GM18498 (cell line): ENCODE results near the gene TMEM229B.
"Not testable (repeated sequence)": the region's sequence is repeated elsewhere in the genome, so short reads cannot be mapped to it uniquely, and the experiment has no call there.

Experiments
- ATAC-seq: cut with Tn5 transposase; IDR thresholded peaks from one replicate; pipeline ENCODE4 v1.9.1; 2021; ENCODE audit warnings: mild to moderate bottlenecking, moderate library complexity; ENCODE audit not compliant: unreplicated experiment

The TMEM229B gene

GRCh38 chr14:67459336-67459735 is 29.2 kb downstream of the TMEM229B start:
- no peak for ATAC-seq

- ATAC-seq = no peak
Measured at GRCh38 chr14:67457782-67458181, 30.7 kb downstream of the TMEM229B start.

GRCh38 chr14:67456732-67457131 is 31.8 kb downstream of the TMEM229B start:
- ATAC-seq = no peak

- ATAC-seq = no peak
Measured at GRCh38 chr14:67453575-67454300, 34.8 kb downstream of the TMEM229B start.

- ATAC-seq = not testable (repeated sequence)
Measured at GRCh38 chr14:67451667-67452066, 36.9 kb downstream of the TMEM229B start.

GRCh38 chr14:67449096-67449495 is 39.4 kb downstream of the TMEM229B start:
- ATAC-seq = no peak

- no peak for ATAC-seq
Measured at GRCh38 chr14:67447033-67447381, 41.5 kb downstream of the TMEM229B start.

- no peak for ATAC-seq
Measured at GRCh38 chr14:67446371-67447032, 42.0 kb downstream of the TMEM229B start.

GRCh38 chr14:67444395-67444794 is 44.1 kb downstream of the TMEM229B start:
- no peak for ATAC-seq

- ATAC-seq = no peak
Measured at GRCh38 chr14:67442139-67442906, 46.2 kb downstream of the TMEM229B start.

GRCh38 chr14:67441672-67442071 is 46.8 kb downstream of the TMEM229B start:
- ATAC-seq = no peak

GRCh38 chr14:67441256-67441655 is 47.3 kb downstream of the TMEM229B start:
- ATAC-seq = no peak

GRCh38 chr14:67440513-67440912 is 48.0 kb downstream of the TMEM229B start:
- no peak for ATAC-seq

- ATAC-seq = no peak
Measured at GRCh38 chr14:67438969-67439368, 49.6 kb downstream of the TMEM229B start.

GRCh38 chr14:67436006-67436866 is 52.3 kb downstream of the TMEM229B start:
- ATAC-seq = no peak

GRCh38 chr14:67435603-67436002 is 52.9 kb downstream of the TMEM229B start:
- no peak for ATAC-seq

- ATAC-seq = no peak
Measured at GRCh38 chr14:67432050-67432564, 56.4 kb downstream of the TMEM229B start.

GRCh38 chr14:67429510-67430205 is 58.9 kb downstream of the TMEM229B start:
- no peak for ATAC-seq

GRCh38 chr14:67428501-67429031 is 60.0 kb downstream of the TMEM229B start:
- ATAC-seq = no peak
